NCI-H1436 treated with DMSO at 0.1 percent for 48 hours (cell line): ENCODE data around the gene RABGAP1.

ENCODE experiments used
- DNase-seq: peaks from one replicate; lab custom pipeline; 2025; lab: John Stamatoyannopoulos, UW

The RABGAP1 gene

DNA sequence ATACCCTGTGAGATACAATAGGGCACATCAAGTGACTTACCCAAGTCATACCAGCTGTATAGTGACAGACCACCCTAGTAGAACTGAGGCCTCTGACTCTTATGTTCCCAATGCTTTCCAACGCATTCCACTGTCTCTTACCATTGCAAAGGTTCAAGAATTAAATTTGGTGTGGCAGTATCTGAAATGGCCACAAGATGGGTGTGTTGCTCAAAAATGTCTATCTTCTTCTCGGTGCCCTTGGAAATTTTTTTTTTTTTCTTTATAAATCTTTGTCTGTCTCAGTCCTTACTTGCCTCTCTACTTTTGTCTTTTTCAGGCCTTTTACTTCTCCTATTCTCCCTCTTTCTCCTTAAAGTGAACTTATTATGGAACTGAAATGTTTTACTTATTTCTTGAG is 141.0 kb downstream of the RABGAP1 start:
- no peak for DNase-seq

DNA sequence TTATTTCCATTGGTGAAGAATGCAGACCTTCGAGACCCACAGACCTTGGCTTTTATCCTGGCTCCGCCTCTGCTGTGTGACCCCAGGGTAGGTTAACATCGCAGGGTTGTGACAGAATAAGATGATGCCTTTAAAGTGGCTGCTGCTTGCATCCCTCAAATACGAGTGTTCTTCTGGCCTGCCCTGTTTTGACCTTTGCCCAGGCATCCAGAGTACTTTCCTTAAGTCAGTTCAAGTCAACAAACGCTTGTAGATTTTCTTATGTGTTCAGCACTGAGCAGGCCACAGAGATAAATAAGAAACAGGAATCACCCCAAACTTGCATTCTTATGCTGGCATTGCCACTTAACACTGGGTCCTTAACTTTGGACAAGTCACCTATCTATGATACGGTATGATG is 142.9 kb downstream of the RABGAP1 start:
- DNase-seq, result no peak

DNA sequence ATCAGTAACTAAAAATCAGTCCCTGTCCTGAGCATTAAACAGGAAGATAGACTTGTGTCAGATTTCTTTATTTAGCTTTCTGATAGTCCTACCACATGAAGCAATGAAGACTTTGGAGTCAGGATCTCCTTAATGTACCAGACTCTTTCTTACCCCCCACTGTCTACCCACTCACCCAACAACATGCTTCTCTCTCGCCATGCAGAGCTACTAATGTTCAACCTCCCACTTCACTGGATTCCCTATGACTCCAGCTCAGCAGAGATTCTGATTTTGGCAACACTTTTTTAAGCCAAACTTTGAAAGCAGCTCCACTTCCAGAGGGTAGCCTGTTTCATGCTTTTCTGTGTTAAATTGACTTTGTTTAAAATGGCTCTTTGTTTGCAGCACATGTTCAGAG is 143.4 kb downstream of the RABGAP1 start:
- no peak for DNase-seq

GRCh38 chr9:123085916-123086315 is 145.1 kb downstream of the RABGAP1 start:
- no peak for DNase-seq

DNA sequence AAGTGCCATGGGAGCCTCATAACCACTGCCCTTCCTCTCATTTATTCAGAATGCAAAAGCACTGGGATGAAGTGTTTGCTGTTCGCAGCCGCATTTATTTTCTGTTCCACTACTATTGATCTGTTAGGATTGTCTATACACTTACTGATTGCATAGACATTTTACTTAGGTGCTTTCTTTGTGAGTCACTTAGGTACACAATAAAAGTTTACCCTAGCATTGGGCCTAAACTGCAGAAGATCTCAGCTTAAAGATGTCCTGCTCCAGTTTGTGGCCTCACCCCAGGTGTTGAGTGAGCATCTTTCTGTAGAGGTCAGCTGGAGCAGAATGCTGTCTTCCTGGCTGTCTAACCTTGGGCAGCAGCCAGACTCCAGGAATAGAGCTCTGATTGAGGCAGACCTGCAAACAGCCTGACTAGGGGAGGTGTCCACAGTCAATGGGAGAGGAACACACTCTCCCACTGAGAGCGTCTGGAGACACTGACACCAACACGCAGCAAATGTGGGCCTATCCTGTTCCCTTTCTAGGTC is 146.6 kb downstream of the RABGAP1 start:
- DNase-seq, result no peak

- DNase-seq, result no peak
Observed at GRCh38 chr9:123089040-123089439, 148.2 kb downstream of the RABGAP1 start.

GRCh38 chr9:123089790-123090189 is 149.0 kb downstream of the RABGAP1 start:
- no peak for DNase-seq

DNA sequence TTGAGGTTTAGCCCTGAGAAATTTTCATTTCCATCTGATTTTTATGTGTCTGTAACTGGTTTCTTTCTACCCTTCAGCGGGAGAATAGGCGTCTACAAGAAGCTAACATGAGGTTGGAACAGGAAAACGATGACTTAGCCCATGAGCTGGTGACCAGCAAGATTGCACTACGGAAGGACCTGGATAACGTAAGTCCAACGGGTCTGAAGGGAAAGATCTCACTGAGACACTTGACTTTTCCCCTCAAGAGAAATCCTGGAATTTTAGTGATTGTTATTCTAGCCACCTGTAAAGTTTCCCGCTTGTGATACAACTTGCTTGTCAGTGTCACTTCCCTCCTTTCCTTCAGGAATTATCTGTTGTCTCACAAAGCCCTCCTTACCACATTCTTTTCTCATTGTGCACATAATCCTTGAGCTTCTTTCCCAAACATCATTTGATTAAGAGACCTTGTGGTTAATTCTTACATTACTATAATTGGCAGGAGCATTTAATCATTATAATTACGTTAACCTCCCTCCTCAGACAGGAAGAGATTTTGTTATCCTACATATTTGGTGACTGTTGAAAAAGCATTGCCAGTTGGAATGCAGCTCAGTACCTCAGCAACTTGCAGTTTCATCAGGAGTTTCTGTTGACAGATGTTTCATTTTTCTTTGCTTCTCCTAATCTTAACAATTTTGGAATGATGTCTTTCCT is 149.5 kb downstream of the RABGAP1 start:
- no peak for DNase-seq

DNA sequence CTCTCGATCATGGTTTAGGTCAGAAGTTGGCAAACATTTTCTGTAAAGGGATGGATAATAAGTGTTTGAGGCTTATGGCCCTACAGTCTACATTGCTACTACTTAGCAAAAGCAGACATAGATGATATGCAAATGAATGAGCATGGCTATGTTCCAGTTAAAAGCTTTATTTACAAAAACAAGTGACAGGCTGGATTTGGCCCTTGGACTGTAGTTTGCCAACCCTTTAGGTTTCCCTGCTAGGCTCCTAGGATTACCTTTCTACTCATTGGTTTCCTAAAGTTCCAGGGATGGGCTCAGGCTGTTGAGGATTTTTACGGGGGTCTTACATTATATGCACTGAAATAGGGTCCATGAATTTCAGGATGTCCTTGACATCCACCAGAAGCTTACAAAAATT is 150.1 kb downstream of the RABGAP1 start:
- no peak for DNase-seq

DNA sequence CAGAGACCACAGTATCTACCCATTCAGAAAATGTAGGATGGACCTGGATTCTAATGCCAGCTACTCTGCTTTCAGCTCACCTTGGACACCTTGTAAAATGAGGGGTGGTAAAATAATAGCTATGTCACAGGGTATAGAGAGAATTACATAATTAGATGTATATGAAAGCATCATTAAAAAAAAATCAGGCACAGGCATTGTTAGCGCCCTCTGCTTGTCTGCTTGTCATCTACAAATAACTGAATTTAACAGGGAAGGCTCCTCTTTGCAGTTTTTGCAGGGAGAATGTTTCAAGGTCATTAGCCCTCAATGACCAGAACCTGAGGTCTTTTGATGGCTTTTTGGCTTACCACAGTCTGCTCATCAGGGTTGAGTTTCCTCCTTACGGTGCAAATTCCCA is 150.6 kb downstream of the RABGAP1 start:
- DNase-seq, result no peak

DNA sequence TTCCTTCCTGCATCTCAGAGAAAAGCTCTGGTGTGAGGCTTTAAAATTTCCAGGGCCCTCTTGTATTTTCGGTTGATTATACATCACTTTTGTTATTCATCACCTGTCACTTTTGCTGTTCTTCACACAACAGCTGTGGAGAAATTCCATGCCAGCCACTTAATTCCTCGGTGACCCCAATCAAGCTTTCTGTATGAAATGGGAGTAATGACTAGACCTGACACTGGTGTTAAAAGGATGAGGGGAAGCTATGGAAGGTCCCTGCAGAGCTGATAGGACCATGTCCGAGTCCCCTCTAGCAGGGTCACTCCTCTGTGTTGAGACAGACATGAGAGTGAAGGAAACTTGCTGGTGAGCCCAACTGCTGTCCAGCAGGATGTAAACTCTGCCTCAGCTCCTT is 152.3 kb downstream of the RABGAP1 start:
- no peak for DNase-seq

DNA sequence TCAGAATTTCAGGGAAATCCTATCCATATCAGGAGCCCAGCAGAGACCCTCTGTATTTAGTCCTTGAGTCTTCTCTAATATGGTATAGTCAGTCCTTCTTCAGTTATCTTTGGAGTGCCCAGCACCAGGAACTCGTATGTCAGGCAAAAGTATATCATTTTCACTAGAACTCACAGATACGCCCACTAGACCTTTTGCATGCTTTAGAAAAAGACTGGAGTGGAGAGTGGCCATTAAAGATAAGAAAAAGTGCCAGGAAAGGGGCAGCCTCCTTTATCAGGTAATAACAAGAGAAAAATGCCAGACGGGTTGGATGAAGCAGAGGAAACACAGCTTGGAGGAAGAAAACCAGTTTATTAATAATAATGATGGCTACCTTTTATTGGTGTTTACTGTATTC is 156.2 kb downstream of the RABGAP1 start:
- DNase-seq, result no peak

DNA sequence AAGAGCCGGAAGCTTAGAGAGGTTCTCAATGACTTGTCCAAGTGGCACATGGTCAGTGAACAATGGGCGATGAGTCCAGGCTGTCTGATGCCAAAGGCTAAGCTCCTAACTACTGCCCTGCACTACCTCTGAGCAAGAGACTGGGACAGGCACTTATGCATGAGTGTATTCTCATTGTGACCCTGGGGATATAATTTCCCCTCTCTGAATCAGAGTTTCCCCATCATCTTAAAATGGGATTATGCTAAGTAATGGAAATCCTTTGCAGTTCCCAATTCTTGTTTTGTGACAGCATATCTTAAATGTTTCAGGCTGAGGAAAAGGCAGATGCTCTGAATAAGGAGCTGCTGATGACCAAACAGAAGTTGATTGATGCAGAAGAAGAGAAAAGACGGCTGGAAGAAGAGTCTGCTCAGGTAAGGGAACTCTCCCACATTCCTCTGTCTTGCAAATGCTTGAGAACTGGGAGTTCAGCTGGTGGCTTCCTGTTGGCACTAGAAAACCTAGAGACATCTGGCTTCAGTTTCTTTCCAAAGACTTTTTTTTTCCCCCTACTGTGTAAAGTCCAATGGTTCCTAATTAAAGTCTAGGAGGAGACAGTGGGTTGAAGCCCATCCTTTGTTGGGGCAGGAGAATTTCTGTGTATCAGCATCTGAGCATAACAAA is 156.7 kb downstream of the RABGAP1 start:
- no peak for DNase-seq

GRCh38 chr9:123098096-123098459 is 157.3 kb downstream of the RABGAP1 start:
- no peak for DNase-seq

- DNase-seq, result no peak
Observed at GRCh38 chr9:123099042-123099441, 158.2 kb downstream of the RABGAP1 start.

DNA sequence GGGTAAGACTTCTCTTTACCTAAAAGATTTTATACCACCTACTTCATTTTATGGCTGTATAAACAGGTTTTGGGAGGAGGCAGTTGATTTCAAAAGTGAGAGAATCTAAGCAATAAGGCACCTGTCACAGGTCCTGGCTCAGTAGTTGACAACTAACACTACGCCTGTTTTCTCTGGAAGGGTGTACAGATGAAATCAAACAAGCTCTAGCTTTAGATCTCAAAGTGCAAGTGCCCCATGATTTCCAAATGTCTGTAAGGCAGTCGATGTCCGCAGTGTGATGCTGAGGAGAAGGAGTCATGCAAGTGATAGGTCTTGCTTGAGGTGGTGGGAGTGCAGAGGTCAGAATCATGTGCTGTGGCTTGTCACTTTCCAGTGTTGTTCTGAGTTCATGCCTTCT is 158.7 kb downstream of the RABGAP1 start:
- DNase-seq, result no peak

DNA sequence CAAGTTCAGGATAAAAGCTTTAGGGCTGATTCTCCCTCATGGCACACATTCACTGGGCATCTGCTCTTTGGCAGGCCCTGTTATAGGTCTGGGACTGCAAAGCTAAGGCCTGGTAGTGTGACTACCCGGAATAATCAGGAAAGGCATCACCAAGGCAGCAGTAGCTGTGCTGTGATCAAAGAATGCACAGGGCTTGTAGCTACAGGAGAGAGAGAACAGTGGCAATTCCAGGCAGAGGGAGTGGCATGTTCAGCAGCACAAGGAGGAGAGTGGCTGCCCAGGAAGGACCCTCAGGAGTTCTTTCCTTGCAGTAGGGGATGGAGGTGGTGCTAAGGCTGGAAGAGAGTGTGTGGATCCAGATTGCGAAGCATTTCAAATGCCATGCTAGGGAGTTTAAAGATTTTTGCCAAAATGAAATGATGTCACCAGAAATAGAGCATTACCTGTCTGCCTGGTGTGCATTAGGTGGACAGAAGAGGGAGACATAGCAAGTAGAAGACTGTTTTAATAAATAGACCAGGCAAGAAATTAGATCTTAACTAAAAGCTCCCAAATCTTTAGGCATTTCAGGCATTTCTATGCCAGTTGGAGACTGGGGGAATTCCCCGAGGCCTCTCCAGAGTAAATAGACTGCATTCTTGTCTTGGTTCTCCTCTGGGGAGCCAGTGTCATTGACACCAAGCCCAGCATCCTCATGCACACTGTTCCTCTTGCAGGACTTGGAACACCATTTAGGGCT is 161.7 kb downstream of the RABGAP1 start:
- no peak for DNase-seq

- no peak for DNase-seq
Observed at GRCh38 chr9:123104807-123105206, 164.0 kb downstream of the RABGAP1 start.

GRCh38 chr9:123105490-123105889 is 164.7 kb downstream of the RABGAP1 start:
- DNase-seq, result no peak

GRCh38 chr9:123107639-123108285 is 166.9 kb downstream of the RABGAP1 start:
- DNase-seq, result no peak

- no peak for DNase-seq
Observed at GRCh38 chr9:123108976-123109375, 168.2 kb downstream of the RABGAP1 start.

- no peak for DNase-seq
Observed at GRCh38 chr9:123109540-123110279, 168.9 kb downstream of the RABGAP1 start.
